ENCODE data around the gene KTI12.
"Not testable (repeated sequence)": the region's sequence is repeated elsewhere in the genome, so short reads cannot be mapped to it uniquely, and the experiment has no call there.

Gene KTI12

GRCh38 chr1:52028839-52029238, 4.8 kb downstream of the KTI12 start:
- not testable (repeated sequence) for H2AFZ ChIP-seq (ENCODE audit: low read depth, low read length); H3K9me3 ChIP-seq (ENCODE audit: low read length); H3K4me1 ChIP-seq (ENCODE audit: insufficient read depth, low read length); H3K27me3 ChIP-seq (ENCODE audit: insufficient read depth, low read length); H3K4me3 ChIP-seq (ENCODE audit: low read length)
- peaks cover 22% of the 10 kb centered on the region for H3K36me3 ChIP-seq (ENCODE audit: insufficient read depth, low read length)

- no peak overlapping the region for H2AFZ ChIP-seq (ENCODE audit: low read depth, low read length)
- H3K9me3 ChIP-seq (ENCODE audit: low read length), result no peaks in the 10 kb centered on the region
- H3K4me1 ChIP-seq (ENCODE audit: insufficient read depth, low read length), result peaks cover 8% of the 10 kb centered on the region
- H3K36me3 ChIP-seq (ENCODE audit: insufficient read depth, low read length), result peaks cover 27% of the 10 kb centered on the region
- H3K4me3 ChIP-seq (ENCODE audit: low read length), result no peak overlapping the region
- H3K27me3 ChIP-seq (ENCODE audit: insufficient read depth, low read length), result no peaks in the 10 kb centered on the region
Observed at GRCh38 chr1:52028328-52028727, 5.3 kb downstream of the KTI12 start.

GRCh38 chr1:52026278-52026677, 7.3 kb downstream of the KTI12 start:
- no peaks in the 10 kb centered on the region for H3K9me3 ChIP-seq (ENCODE audit: low read length)
- H2AFZ ChIP-seq (ENCODE audit: low read depth, low read length), result no peak overlapping the region
- peaks cover 37% of the 10 kb centered on the region for H3K36me3 ChIP-seq (ENCODE audit: insufficient read depth, low read length)
- H3K4me1 ChIP-seq (ENCODE audit: insufficient read depth, low read length), result no peaks in the 10 kb centered on the region
- H3K4me3 ChIP-seq (ENCODE audit: low read length), result no peak overlapping the region
- no peaks in the 10 kb centered on the region for H3K27me3 ChIP-seq (ENCODE audit: insufficient read depth, low read length)

GRCh38 chr1:52022133-52022532, 11.5 kb downstream of the KTI12 start:
- no peaks in the 10 kb centered on the region for H3K9me3 ChIP-seq (ENCODE audit: low read length)
- no peak overlapping the region for H2AFZ ChIP-seq (ENCODE audit: low read depth, low read length)
- no peaks in the 10 kb centered on the region for H3K27me3 ChIP-seq (ENCODE audit: insufficient read depth, low read length)
- H3K36me3 ChIP-seq (ENCODE audit: insufficient read depth, low read length), result peaks cover 49% of the 10 kb centered on the region
- H3K4me3 ChIP-seq (ENCODE audit: low read length), result no peak overlapping the region
- no peaks in the 10 kb centered on the region for H3K4me1 ChIP-seq (ENCODE audit: insufficient read depth, low read length)

- Histone ChIP-seq H3K4me3 (ENCODE audit: low read length) (no peak overlapping the region), H3K9me3 (ENCODE audit: low read length) (no peaks in the 10 kb centered on the region), H3K36me3 (ENCODE audit: insufficient read depth, low read length) (no peaks in the 10 kb centered on the region), H3K27me3 (ENCODE audit: insufficient read depth, low read length) (peaks cover 7% of the 10 kb centered on the region), H3K4me1 (ENCODE audit: insufficient read depth, low read length) (peaks cover 8% of the 10 kb centered on the region), H2AFZ (ENCODE audit: low read depth, low read length) (no peak overlapping the region)
Observed at GRCh38 chr1:52008071-52008809, 25.4 kb downstream of the KTI12 start.

GRCh38 chr1:52007215-52008002, 26.2 kb downstream of the KTI12 start:
- H3K27me3 ChIP-seq (ENCODE audit: insufficient read depth, low read length), result peaks cover 7% of the 10 kb centered on the region
- H3K9me3 ChIP-seq (ENCODE audit: low read length), result no peaks in the 10 kb centered on the region
- no peak overlapping the region for H2AFZ ChIP-seq (ENCODE audit: low read depth, low read length)
- peaks cover 8% of the 10 kb centered on the region for H3K4me1 ChIP-seq (ENCODE audit: insufficient read depth, low read length)
- H3K4me3 ChIP-seq (ENCODE audit: low read length), result no peak overlapping the region
- no peaks in the 10 kb centered on the region for H3K36me3 ChIP-seq (ENCODE audit: insufficient read depth, low read length)

GRCh38 chr1:52006081-52006553, 27.5 kb downstream of the KTI12 start:
- H3K27me3 ChIP-seq (ENCODE audit: insufficient read depth, low read length); H2AFZ ChIP-seq (ENCODE audit: low read depth, low read length); H3K36me3 ChIP-seq (ENCODE audit: insufficient read depth, low read length); H3K9me3 ChIP-seq (ENCODE audit: low read length); H3K4me1 ChIP-seq (ENCODE audit: insufficient read depth, low read length); H3K4me3 ChIP-seq (ENCODE audit: low read length): not testable (repeated sequence)

- not testable (repeated sequence) for H3K36me3 ChIP-seq (ENCODE audit: insufficient read depth, low read length); H3K4me1 ChIP-seq (ENCODE audit: insufficient read depth, low read length); H3K4me3 ChIP-seq (ENCODE audit: low read length); H3K27me3 ChIP-seq (ENCODE audit: insufficient read depth, low read length); H3K9me3 ChIP-seq (ENCODE audit: low read length); H2AFZ ChIP-seq (ENCODE audit: low read depth, low read length)
Observed at GRCh38 chr1:52005548-52005947, 28.1 kb downstream of the KTI12 start.

- H3K36me3 ChIP-seq (ENCODE audit: insufficient read depth, low read length), result no peaks in the 10 kb centered on the region
Observed at GRCh38 chr1:52003877-52004276, 29.7 kb downstream of the KTI12 start.

GRCh38 chr1:52002038-52002917, 31.3 kb downstream of the KTI12 start:
- no peaks in the 10 kb centered on the region for H3K9me3 ChIP-seq (ENCODE audit: low read length)
- H3K36me3 ChIP-seq (ENCODE audit: insufficient read depth, low read length), result no peaks in the 10 kb centered on the region
- H2AFZ ChIP-seq (ENCODE audit: low read depth, low read length), result no peak overlapping the region
- peaks cover 8% of the 10 kb centered on the region for H3K4me1 ChIP-seq (ENCODE audit: insufficient read depth, low read length)
- peaks cover 10% of the 10 kb centered on the region for H3K27me3 ChIP-seq (ENCODE audit: insufficient read depth, low read length)
- no peak overlapping the region for H3K4me3 ChIP-seq (ENCODE audit: low read length)

More at GRCh38 chr1:52003877-52004276, 29.7 kb downstream of the KTI12 start:
- H3K4me3 ChIP-seq (ENCODE audit: low read length), result no peak overlapping the region
- peaks cover 8% of the 10 kb centered on the region for H3K4me1 ChIP-seq (ENCODE audit: insufficient read depth, low read length)
- peaks cover 9% of the 10 kb centered on the region for H3K27me3 ChIP-seq (ENCODE audit: insufficient read depth, low read length)
- H2AFZ ChIP-seq (ENCODE audit: low read depth, low read length), result no peak overlapping the region
- no peaks in the 10 kb centered on the region for H3K9me3 ChIP-seq (ENCODE audit: low read length)

- Histone ChIP-seq H3K27me3 (ENCODE audit: insufficient read depth, low read length) (peaks cover 16% of the 10 kb centered on the region), H3K4me3 (ENCODE audit: low read length) (no peak overlapping the region), H2AFZ (ENCODE audit: low read depth, low read length) (no peak overlapping the region), H3K36me3 (ENCODE audit: insufficient read depth, low read length) (no peaks in the 10 kb centered on the region), H3K4me1 (ENCODE audit: insufficient read depth, low read length) (no peaks in the 10 kb centered on the region), H3K9me3 (ENCODE audit: low read length) (no peaks in the 10 kb centered on the region)
Observed at GRCh38 chr1:51998701-51999100, 34.9 kb downstream of the KTI12 start.

- no peaks in the 10 kb centered on the region for H3K9me3 ChIP-seq (ENCODE audit: low read length)
- no peak overlapping the region for H2AFZ ChIP-seq (ENCODE audit: low read depth, low read length)
- no peaks in the 10 kb centered on the region for H3K4me1 ChIP-seq (ENCODE audit: insufficient read depth, low read length)
- H3K4me3 ChIP-seq (ENCODE audit: low read length), result no peak overlapping the region
- peaks cover 16% of the 10 kb centered on the region for H3K27me3 ChIP-seq (ENCODE audit: insufficient read depth, low read length)
- H3K36me3 ChIP-seq (ENCODE audit: insufficient read depth, low read length), result no peaks in the 10 kb centered on the region
Observed at GRCh38 chr1:51997974-51998382, 35.6 kb downstream of the KTI12 start.

Data from neuron (in vitro differentiated cells).